ENCODE results near the gene SNRPA1.
A peak's percentile ranks its signal among the peaks of the same experiment; 100 is the strongest.
"Not testable (repeated sequence)": the region's sequence is repeated elsewhere in the genome, so short reads cannot be mapped to it uniquely, and the experiment has no call there.

SNRPA1 gene

DNA sequence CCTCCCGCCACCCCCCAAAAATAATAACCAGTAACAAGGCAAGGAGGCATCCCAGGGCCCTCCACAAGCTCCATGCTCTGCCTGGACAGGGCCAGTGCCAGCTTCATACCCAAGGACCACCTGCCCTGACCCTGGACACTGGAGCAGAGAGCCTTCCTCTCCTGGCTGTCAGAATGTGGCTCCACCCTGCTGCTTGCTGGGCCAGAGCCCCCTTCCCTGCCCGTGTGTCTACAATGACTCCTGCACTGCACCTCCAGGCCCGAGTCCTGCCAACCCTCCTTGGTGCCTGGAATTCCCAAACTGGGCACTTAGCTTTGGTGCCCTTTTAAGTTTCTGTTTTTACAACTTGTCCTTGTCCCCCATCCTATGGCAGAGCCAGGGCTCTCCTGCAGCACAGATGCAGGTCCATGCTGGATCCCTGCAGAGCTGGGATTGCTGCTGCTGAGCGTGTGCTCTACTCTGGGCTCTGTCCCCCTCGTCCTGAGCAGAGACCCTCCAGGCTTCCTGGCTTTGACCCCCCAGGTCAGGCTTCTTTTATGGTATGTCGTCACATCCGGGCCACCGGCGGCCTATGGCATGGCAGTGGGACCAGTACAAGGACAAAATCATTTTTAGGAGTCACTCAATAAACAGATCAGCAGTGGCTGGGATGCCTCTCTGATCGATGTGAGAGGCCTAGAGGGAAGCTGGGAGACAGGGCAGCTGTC, 11.4 kb upstream of the SNRPA1 start:
- H3K4me3 ChIP-seq (ENCODE audit: low read length): no peak overlapping the region
- DNase-seq (ENCODE audit: low read depth, low spot score): no peak

DNA sequence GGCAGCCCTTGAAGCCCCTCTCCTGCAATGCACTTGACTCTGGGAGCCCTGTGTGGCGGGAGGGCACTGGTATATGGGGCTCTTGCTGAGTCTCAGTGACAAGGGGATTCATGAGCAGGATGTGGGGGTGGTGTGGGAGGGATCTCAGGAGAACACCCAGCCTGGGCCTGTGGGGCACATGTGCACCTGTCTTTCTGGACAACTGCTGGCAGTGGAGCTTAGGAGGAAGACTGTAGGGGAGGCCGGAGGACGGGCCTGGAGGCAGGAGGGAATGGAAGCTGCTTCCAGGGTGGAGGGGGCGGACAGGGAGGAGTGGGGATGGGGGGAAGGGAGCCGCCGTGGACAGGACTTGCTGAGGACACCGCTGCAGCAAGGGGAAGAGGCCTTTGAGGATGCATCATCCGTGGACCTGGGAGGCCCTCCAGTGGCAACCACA, 10.8 kb upstream of the SNRPA1 start:
- no peak for DNase-seq (ENCODE audit: low read depth, low spot score)

GRCh38 chr15:101303408-101303807, 8.4 kb upstream of the SNRPA1 start:
- no peak for DNase-seq (ENCODE audit: low read depth, low spot score)
- H3K4me3 ChIP-seq (ENCODE audit: low read length): no peak overlapping the region

More for the DNA sequence above, 10.8 kb upstream of the SNRPA1 start:
- H3K4me3 ChIP-seq (ENCODE audit: low read length): no peak overlapping the region

DNA sequence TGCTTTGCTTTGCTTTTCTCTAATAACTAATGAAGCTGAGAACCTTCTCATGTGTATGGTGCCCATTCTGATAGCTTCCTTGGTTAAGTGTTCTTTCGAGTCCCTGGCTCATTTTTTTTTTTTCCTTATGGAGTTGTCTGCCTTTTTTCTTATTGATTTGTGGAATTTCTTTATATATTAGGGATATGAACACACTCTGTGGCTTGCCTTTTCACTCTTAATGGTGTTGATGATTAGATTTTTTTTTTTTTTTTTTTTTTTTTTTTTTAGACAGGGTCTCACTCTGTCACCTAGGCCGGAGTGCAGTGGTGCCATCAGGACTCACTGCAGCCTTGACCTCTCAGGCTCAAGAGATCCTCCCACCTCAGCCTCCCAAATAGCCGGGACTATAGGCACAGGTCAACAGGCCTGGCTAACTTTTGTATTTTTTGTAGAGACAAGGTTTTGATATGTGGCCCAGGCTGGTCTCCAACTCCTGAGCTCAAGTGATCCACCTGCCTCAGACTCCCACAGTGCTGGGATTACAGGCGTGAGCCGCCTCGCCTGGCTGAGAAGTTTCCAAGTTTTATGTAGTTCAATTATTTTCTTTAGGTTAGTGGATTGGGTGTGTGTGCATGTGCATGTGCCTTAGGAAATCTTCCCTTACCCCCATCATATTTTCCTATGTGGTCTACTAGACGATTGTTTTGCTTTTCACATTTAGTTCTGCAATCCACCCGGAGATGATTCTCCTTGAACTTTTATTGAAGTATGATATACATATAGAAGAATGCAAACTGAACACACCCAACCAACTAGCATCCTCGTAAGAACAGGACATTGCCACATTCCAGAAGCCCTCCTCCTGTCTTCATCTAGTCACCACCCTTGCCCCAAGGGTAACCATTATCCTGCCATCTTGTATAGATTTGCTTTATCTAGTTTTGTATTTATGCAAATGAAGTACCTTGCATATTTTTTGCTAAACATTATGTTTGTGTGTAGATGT, 1.7 kb upstream of the SNRPA1 start:
- DNase-seq (ENCODE audit: low read depth, low spot score): no peak
- H3K4me3 ChIP-seq (ENCODE audit: low read length): peak overlapping the region; percentile 64; the same call in 1 of the 2 replicates

GRCh38 chr15:101295607-101296161, 636 bp upstream of the SNRPA1 start:
- DNase-seq (ENCODE audit: low read depth, low spot score): no peak
- peak overlapping the region; percentile 64 for H3K4me3 ChIP-seq (ENCODE audit: low read length)

DNA sequence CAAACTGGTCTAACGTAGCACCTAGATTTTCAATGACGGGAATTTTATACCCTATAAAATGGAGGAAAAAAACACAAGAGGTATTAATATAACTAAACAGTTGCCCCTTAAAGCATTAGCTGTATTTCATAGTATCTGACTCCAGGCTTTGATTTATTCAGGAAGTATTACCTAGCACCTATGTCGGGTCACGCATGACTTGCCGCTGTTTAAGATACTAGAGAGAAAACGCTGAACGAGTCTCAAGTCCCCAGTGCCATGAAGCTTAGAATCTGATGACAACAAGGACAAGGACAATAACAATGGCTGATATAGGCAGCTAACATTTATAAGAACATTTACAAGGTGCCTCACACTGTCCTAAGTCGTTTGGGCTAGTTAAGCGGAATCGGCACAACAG, 1.9 kb downstream of the SNRPA1 start:
- no peak for DNase-seq (ENCODE audit: low read depth, low spot score)
- peak overlapping the region; percentile 64 for H3K4me3 ChIP-seq (ENCODE audit: low read length)

DNA sequence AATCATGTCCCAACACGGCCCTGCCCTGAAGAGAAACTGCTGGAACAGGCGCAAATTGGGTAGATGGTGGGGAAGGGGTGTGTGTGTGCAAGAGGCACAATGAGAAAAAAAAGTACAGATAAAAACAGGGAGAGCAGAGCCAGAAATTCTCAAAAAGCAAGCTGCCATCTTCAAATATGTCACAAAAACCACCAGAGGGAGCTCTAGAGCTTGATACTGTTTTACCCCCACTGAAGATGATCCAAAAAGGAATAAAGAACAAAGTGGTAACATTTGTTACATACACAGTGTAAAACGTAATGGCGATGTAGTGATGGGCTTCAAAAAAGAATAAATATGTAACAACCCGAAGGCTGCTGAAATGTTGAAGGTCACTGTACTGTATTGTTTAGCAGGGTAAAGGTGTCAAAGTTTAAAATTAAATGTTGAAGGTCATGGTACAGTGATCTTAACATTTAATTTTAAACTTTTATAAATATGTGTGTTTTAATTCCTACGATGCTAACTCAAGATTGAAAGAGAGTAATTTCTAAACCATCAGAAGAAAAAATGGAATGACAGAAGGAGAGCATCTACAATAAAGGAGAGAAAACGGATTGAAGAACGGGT, 6.0 kb downstream of the SNRPA1 start:
- H3K4me3 ChIP-seq (ENCODE audit: low read length): no peak overlapping the region
- DNase-seq (ENCODE audit: low read depth, low spot score): peak; percentile 54

- not testable (repeated sequence) for DNase-seq (ENCODE audit: low read depth, low spot score)
Measured at GRCh38 chr15:101287342-101287741, 7.7 kb downstream of the SNRPA1 start.

DNA sequence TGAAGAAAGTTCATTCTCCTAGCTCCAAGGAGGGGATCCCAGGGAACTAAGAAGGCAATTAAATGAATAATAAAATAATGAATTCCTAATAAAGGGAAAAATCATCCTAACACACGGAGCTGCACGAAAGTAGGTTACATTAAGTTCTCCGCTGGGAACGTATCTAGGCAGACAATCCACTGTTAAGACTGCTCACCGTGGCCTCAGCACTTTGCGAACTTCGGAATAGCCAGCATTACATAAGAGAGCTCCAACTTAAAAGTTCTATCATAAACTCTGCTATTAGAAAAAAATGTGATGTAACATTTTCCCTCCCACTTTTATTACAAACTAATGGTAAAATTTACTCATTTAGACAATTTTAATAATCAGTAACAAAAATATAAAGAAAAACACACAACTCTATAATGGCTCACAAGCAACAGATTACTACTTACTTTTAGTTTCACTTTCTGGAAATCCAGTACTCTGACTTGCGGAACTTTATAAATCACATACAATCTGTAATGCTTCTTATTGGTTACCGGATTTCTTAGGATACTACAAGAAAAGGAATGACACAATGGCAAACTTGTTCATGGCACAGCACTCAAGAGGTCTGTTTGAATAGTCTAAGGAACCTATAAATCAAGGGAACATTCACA, 8.5 kb downstream of the SNRPA1 start:
- no peak for DNase-seq (ENCODE audit: low read depth, low spot score)
- H3K4me3 ChIP-seq (ENCODE audit: low read length): no peak overlapping the region

More at GRCh38 chr15:101287342-101287741, 7.7 kb downstream of the SNRPA1 start:
- H3K4me3 ChIP-seq (ENCODE audit: low read length): not testable (repeated sequence)

DNA sequence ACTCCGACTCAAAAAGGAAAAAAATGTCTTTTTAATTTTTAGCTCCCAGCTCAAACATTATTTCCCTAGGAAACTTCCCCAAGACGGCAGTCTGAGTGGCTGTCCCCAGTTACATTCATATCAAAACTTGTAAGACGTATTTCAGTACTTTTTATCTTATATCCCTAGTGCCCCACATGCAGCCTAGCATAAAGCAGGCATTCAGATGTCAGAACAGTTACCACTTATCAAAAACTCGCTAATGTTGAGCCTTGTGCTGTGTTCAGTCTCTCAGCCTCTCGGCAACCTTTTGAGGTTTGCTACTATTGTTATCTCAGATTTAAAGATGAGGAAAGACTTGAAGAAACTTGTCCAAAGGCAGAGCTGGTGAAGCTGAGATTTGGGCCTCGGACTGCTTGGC, 11.1 kb downstream of the SNRPA1 start:
- no peak overlapping the region for H3K4me3 ChIP-seq (ENCODE audit: low read length)
- DNase-seq (ENCODE audit: low read depth, low spot score): no peak

DNA sequence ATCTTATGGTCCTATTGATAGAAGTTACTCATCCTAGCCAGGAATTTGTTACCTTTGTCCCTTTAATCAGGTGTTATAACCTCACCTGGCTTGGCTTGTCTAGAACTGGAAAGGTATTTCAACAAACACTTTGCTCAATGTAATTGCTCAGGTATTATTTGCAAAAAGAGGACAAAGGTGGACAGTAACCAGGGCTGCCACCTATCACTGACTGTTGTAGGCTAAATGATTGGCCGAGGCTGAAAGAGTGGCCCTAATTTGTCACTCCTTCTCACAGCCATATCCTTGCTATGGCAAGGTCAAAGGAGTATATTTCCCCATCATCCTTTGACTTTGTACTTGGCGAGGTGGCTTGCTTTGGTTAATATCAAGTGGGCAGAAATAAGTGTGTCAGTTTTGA, 15.0 kb downstream of the SNRPA1 start:
- no peak overlapping the region for H3K4me3 ChIP-seq (ENCODE audit: low read length)
- DNase-seq (ENCODE audit: low read depth, low spot score): no peak

DNA sequence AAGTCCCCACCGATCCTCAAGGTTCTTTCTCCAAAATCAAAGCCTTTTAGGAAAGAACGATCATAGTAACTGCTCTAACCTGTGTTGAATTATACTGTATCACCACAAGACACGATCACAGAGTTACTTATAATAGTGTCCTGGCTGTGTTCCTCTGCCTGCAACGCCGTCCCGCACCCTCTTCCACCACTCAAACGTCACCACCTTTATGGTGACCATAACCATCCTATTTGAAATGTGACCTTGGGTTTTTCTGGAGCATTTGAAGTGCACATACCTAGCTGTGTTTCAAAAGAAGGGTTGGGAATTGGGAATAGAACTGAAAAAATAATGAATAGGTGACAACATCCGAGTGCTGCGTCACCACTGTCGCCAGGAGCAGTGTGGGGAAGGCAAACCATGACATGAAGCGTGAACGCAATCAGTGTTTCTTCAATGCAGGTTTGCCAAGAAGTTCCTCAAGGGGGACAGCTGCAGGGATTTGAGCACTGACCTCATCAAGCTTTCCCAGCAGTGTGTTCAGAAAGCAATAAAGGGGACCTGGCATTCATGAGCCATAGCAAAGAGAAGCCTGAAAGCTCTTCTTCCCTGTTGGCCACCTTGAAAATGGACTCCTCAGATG, 17.0 kb downstream of the SNRPA1 start:
- DNase-seq (ENCODE audit: low read depth, low spot score): no peak
- peak overlapping the region; percentile 54 for H3K4me3 ChIP-seq (ENCODE audit: low read length)

DNA sequence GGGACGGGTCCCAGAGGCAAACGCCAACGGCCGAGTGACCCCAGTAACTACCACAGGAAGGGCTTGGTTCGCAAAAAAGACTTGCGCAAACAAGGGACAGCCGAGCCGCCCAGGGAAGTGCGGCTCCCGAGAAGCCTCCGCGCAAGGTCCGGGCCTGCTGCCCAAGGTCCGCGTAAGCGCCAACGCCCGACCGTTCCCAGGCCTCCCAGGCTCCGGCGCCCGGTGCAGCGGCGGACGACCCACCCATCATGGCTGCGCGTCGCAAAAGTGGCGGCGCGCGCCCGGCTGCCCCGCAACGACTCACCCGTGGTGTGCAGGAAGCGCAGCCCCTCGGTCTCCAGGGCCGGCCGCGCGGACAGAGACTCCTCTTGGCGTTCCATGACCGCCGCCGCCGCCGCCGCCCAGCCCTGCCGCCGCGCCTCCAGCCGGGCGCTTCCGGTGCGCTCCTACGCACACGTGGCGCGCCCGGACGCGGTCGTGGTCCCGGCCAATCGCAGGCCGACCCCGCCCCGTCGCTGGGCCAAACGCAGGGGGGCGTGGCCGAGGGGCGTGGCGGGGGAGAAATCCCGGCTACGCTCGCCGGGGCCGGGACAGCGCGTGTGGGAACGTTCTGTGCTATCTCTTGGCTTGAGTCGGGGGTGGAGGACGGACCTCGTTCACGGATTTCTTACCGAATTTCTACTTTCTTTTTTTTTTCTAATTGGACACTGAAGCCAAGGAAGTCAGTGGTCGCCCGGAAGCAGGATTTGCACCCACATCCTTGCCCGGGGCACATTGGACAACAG, 17.8 kb downstream of the SNRPA1 start, which contains the start of gene SELENOS:
SELENOS (minus strand) TSS at position 448 of the 785 bp plus-strand sequence; CDS start at position 380, 68 bp downstream.
- H3K4me3 ChIP-seq (ENCODE audit: low read length): peak within 1 kb of the TSS; percentile 91
- peak; percentile 67 for DNase-seq (ENCODE audit: low read depth, low spot score)

DNA sequence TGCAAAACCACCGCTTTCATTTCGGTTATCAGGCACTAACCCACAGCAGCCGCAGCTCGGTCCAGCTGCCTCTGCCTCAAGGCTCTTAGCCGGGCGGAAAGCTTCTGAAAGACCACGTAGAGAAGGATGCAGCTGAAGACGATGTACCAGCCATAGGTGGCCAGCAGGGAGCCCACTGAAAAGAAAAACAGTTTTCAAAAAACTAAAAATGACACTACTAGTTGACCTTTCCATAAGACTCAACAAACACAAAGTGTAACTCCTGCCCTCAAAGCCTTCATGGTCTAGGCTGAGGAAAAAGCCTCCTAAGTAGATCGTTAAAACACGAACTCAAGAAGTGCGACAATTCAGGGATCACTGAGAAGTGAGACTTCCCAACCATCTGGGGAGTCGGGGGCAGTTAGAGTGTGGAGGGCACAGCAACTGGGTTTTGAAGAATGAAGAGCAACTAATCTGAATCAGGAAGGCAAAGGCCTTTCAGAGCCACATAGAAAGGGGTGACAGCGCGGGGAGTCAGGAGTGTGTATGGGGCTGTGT, 18.5 kb downstream of the SNRPA1 start:
- DNase-seq (ENCODE audit: low read depth, low spot score): no peak

GRCh38 chr15:101275018-101275417, 20.0 kb downstream of the SNRPA1 start:
- DNase-seq (ENCODE audit: low read depth, low spot score): no peak
- H3K4me3 ChIP-seq (ENCODE audit: low read length): no peak overlapping the region

More for the DNA sequence above, 18.5 kb downstream of the SNRPA1 start:
- H3K4me3 ChIP-seq (ENCODE audit: low read length): peak overlapping the region; percentile 91

- DNase-seq (ENCODE audit: low read depth, low spot score): no peak
- no peak overlapping the region for H3K4me3 ChIP-seq (ENCODE audit: low read length)
Measured at GRCh38 chr15:101273534-101273933, 21.5 kb downstream of the SNRPA1 start.

DNA sequence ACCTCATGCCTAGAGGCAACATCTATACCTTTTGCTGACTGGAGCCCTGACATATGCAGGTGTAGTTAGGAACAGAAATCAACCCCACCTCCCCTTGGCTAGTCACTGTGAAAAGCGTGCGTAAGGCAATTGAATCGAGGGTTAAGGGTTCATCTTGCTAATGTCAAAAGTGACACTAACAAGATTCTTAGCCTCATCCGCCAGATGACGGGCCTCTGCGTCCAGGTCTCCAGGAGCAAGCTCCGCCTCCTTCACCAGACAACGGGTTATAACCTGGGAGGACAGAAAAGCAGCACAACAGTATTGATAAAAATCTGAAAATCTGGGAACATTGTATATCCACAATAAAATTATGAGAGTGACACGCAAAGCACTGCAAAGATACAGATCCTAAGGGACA, 22.5 kb downstream of the SNRPA1 start:
- no peak overlapping the region for H3K4me3 ChIP-seq (ENCODE audit: low read length)
- no peak for DNase-seq (ENCODE audit: low read depth, low spot score)
